Epithelial cell of esophagus (primary cell): ENCODE results near the gene CDKAL1.

ENCODE experiments used
- DNase-seq: peaks from one replicate; pipeline ENCODE4 v3.0.0; 2010; ENCODE audit warnings: low read depth
- H3K4me3 ChIP-seq: 2 replicates; pipeline ENCODE4 v1.5.1; 2011; ENCODE audit warnings: mild to moderate bottlenecking, low read length, control low read depth
- CTCF ChIP-seq: IDR thresholded peaks from 2 replicates; pipeline ENCODE4 v1.5.1; 2011; ENCODE audit warnings: low read depth, mild to moderate bottlenecking, low read length, control low read depth, inconsistent platforms; ENCODE audit not compliant: insufficient read depth; ENCODE audit errors: missing control alignments

The CDKAL1 gene

GRCh38 chr6:20652299-20653084 is 118.2 kb downstream of the CDKAL1 start:
- peak; percentile 59 for DNase-seq
- no peak overlapping the region for H3K4me3 ChIP-seq
- no peak for TF ChIP-seq CTCF

- DNase-seq, result no peak
Measured at GRCh38 chr6:20653085-20653479, 118.8 kb downstream of the CDKAL1 start.

GRCh38 chr6:20655317-20655716 is 121.1 kb downstream of the CDKAL1 start:
- H3K4me3 ChIP-seq, result no peak overlapping the region
- DNase-seq, result peak; percentile 37
- no peak for TF ChIP-seq CTCF

More at GRCh38 chr6:20653085-20653479, 118.8 kb downstream of the CDKAL1 start:
- no peak overlapping the region for H3K4me3 ChIP-seq
- no peak for TF ChIP-seq CTCF

- H3K4me3 ChIP-seq, result no peak overlapping the region
- peak; percentile 59 for DNase-seq
- TF ChIP-seq CTCF, result no peak
Measured at GRCh38 chr6:20657274-20657800, 123.1 kb downstream of the CDKAL1 start.

GRCh38 chr6:20658053-20658452 is 123.8 kb downstream of the CDKAL1 start:
- no peak for TF ChIP-seq CTCF
- no peak overlapping the region for H3K4me3 ChIP-seq
- DNase-seq, result no peak

GRCh38 chr6:20658516-20658915 is 124.3 kb downstream of the CDKAL1 start:
- no peak for TF ChIP-seq CTCF
- no peak overlapping the region for H3K4me3 ChIP-seq
- no peak for DNase-seq

- no peak for TF ChIP-seq CTCF
- peak; percentile 89 for DNase-seq
- H3K4me3 ChIP-seq, result no peak overlapping the region
Measured at GRCh38 chr6:20660534-20660933, 126.3 kb downstream of the CDKAL1 start.
